Hepatocyte (in vitro differentiated cells): Measurements from ENCODE around the gene MBL2. TPM values are rescaled to one million over a fixed set of nuclear protein-coding genes. Genes with fewer than 3 reads are reported as not detected.

Source experiments
- DNase-seq: peaks from one replicate; pipeline ENCODE4 v3.0.0-alpha.2; 2016; ENCODE audit warnings: low spot score
- H2AFZ ChIP-seq: fragments of 200-600 bp; sonication (generic); 2 replicates; pipeline ENCODE4 v1.6.0; 2016; ENCODE audit warnings: antibody characterized with exemption, mild to moderate bottlenecking
- H3K27ac ChIP-seq: fragments of 200-600 bp; sonication (generic); 2 replicates; pipeline ENCODE4 v1.5.1; 2016; ENCODE audit warnings: mild to moderate bottlenecking
- H3K27me3 ChIP-seq: fragments of 200-600 bp; sonication (generic); 2 replicates; pipeline ENCODE4 v1.6.1; 2016
- H3K36me3 ChIP-seq: fragments of 200-600 bp; sonication (generic); replicated peaks from 2 replicates; pipeline ENCODE4 v1.5.1; 2016; ENCODE audit warnings: low read depth; ENCODE audit not compliant: insufficient read depth
- H3K4me1 ChIP-seq: fragments of 200-600 bp; sonication (generic); 2 replicates; pipeline ENCODE4 v1.5.1; 2016; ENCODE audit warnings: mild to moderate bottlenecking, moderate library complexity; ENCODE audit not compliant: insufficient read depth
- H3K4me2 ChIP-seq: fragments of 200-600 bp; sonication (generic); 2 replicates; pipeline ENCODE4 v1.6.0; 2016
- H3K4me3 ChIP-seq: fragments of 200-600 bp; sonication (generic); 2 replicates; pipeline ENCODE4 v1.5.1; 2016; ENCODE audit warnings: mild to moderate bottlenecking
- H3K79me2 ChIP-seq: fragments of 200-600 bp; sonication (generic); 2 replicates; pipeline ENCODE4 v1.6.0; 2017; ENCODE audit warnings: mild to moderate bottlenecking
- H3K9me2 ChIP-seq: fragments of 200-600 bp; sonication (generic); replicated peaks from 2 replicates; pipeline ENCODE4 v1.6.0; 2017; ENCODE audit warnings: mild to moderate bottlenecking; ENCODE audit not compliant: insufficient read depth
- H3K9me3 ChIP-seq: fragments of 200-600 bp; sonication (generic); 2 replicates; pipeline ENCODE4 v1.5.1; 2016; ENCODE audit warnings: low read depth, mild to moderate bottlenecking
- H4K20me1 ChIP-seq: fragments of 200-600 bp; sonication (generic); 2 replicates; pipeline ENCODE4 v1.6.0; 2016; ENCODE audit warnings: mild to moderate bottlenecking; ENCODE audit not compliant: insufficient read depth, poor library complexity, severe bottlenecking
- EZH2 ChIP-seq: fragments of 200-600 bp; sonication (generic); IDR thresholded peaks from 2 replicates; pipeline ENCODE4 v1.6.1; 2016; ENCODE audit warnings: antibody characterized with exemption, mild to moderate bottlenecking, borderline replicate concordance
- EZH2phosphoT487 ChIP-seq: fragments of 200-600 bp; sonication (generic); IDR thresholded peaks from one replicate; pipeline ENCODE4 v1.6.1; 2018; ENCODE audit warnings: antibody characterized with exemption, mild to moderate bottlenecking, low read depth, moderate library complexity; ENCODE audit not compliant: unreplicated experiment, severe bottlenecking
- WGBS: methylation state at CpG from one replicate; pipeline ENCODE4 v1.1.6; 2016; ENCODE audit warnings: low lambda C conversion rate; ENCODE audit errors: missing lambda C conversion rate; 5-methylcytosine and 5-hydroxymethylcytosine counted together
- polyA plus RNA-seq: library from polyadenylated mRNA; unstranded; fragments of >200 nt; fragmentation: Nextera tagmentation; extraction: Ambion mirVana; gene quantifications from 2 replicates; pipeline ENCODE4 v1.2.1, GENCODE V29; 2016
- total RNA-seq: library from RNA; depleted of rRNA; stranded (reverse); fragments of >200 nt; gene quantifications from 2 replicates; pipeline ENCODE4 v1.2.3, GENCODE V29; 2014
- TF ChIP-seq, protein P1 (sequence below): fragments of 200-600 bp; sonication (generic); IDR thresholded peaks from 2 replicates; pipeline ENCODE4 v1.5.1; 2016; ENCODE audit warnings: antibody characterized with exemption, mild to moderate bottlenecking; ENCODE audit not compliant: poor library complexity

Gene MBL2
- total and polyA plus RNA-seq, 2 experiments from 2014 or later, result 0.21 to 1.1 TPM

DNA sequence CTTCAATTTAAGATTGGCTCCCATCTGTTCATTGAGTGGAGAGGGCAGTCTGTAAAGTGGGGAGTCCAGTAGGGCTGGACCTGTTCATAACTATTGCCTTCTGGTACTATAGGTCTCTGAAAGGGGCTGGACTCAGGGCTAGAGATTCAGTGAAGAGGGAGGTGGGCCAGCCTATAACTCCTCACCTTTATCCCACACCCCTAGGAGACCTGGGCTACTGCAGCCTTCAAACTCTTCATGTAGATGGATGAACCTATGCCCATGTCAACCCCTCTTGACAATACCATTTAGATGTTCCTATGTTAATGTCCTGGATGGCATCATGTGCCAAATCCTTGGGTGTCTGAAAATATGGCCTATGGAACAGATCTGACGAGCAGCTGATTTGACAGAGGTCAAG lies 22.0 kb downstream of the MBL2 start:
- no peaks in the 10 kb centered on the region for H3K36me3 ChIP-seq
- no peaks in the 10 kb centered on the region for H3K4me1 ChIP-seq
- H3K4me3 ChIP-seq, result no peak overlapping the region
- H3K9me3 ChIP-seq, result no peaks in the 10 kb centered on the region
- no peaks in the 10 kb centered on the region for H3K9me2 ChIP-seq
- DNase-seq, result no peak
- 87% methylated on average over 1 of the region's 1 CpG for WGBS
- H3K27me3 ChIP-seq, result no peaks in the 10 kb centered on the region
- no peak overlapping the region for H2AFZ ChIP-seq
- no peaks in the 10 kb centered on the region for H4K20me1 ChIP-seq
- no peaks in the 10 kb centered on the region for H3K79me2 ChIP-seq
- H3K27ac ChIP-seq, result no peak overlapping the region
- no peak for TF ChIP-seq EZH2phosphoT487
- no peak overlapping the region for H3K4me2 ChIP-seq

DNA sequence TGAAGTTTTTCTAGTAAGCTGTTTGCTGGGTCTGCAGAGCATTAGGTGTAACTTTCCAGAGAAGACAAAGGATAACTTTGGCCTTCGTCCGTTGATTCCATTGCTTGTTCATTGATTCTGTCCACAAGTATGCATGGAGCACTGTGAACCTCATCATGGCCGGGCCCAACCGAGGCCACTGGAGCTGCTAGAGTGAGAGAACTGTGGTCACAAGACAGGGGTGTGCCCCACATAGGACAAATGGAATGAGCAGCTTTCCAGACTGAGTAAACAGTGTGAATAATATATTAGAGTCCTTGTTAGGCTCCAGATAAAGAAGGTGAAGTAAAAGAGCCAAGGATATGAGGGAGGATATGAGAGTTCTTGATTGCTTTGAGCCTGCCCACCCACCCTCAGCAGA lies 24.9 kb downstream of the MBL2 start:
- Histone ChIP-seq H2AFZ (no peak overlapping the region), H3K9me3 (no peaks in the 10 kb centered on the region), H3K9me2 (no peaks in the 10 kb centered on the region), H3K27ac (peak overlapping the region; percentile 19), H3K4me1 (no peaks in the 10 kb centered on the region), H3K27me3 (no peaks in the 10 kb centered on the region), H4K20me1 (no peaks in the 10 kb centered on the region), H3K36me3 (no peaks in the 10 kb centered on the region), H3K79me2 (no peaks in the 10 kb centered on the region), H3K4me2 (no peak overlapping the region), H3K4me3 (no peak overlapping the region)
- DNase-seq, result peak; percentile 42
- TF ChIP-seq EZH2phosphoT487 (no peak), EZH2 (no peak)
- TF ChIP-seq, protein P1, sequence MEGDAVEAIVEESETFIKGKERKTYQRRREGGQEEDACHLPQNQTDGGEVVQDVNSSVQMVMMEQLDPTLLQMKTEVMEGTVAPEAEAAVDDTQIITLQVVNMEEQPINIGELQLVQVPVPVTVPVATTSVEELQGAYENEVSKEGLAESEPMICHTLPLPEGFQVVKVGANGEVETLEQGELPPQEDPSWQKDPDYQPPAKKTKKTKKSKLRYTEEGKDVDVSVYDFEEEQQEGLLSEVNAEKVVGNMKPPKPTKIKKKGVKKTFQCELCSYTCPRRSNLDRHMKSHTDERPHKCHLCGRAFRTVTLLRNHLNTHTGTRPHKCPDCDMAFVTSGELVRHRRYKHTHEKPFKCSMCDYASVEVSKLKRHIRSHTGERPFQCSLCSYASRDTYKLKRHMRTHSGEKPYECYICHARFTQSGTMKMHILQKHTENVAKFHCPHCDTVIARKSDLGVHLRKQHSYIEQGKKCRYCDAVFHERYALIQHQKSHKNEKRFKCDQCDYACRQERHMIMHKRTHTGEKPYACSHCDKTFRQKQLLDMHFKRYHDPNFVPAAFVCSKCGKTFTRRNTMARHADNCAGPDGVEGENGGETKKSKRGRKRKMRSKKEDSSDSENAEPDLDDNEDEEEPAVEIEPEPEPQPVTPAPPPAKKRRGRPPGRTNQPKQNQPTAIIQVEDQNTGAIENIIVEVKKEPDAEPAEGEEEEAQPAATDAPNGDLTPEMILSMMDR, result no peak
- 78% methylated on average over 4 of the region's 4 CpGs for WGBS

DNA sequence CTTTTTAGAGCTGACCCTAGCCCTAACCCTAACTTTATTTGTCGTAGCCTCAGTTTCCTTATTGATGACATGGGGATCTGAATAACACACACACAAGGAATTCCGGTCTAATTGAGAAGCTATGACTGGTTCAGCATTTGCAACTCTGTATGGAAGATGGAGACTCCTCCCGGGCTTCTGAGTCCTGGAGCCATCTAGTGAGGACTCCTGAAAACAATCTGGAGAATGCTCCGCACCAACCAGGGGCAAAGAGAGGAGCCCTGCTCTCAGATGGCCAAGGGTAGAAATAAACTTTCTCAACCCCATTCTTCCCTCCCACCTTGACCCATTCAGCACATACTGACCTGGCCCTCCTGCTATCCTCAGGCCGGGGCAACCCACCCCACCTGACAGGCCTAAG lies 26.4 kb downstream of the MBL2 start:
- Histone ChIP-seq H2AFZ (no peak overlapping the region), H3K36me3 (no peaks in the 10 kb centered on the region), H3K4me3 (no peak overlapping the region), H3K4me1 (no peaks in the 10 kb centered on the region), H3K4me2 (no peak overlapping the region), H3K27ac (no peak overlapping the region), H3K9me3 (no peaks in the 10 kb centered on the region), H4K20me1 (no peaks in the 10 kb centered on the region), H3K27me3 (no peaks in the 10 kb centered on the region), H3K9me2 (no peaks in the 10 kb centered on the region), H3K79me2 (no peaks in the 10 kb centered on the region)
- TF ChIP-seq EZH2 (no peak), EZH2phosphoT487 (no peak)
- TF ChIP-seq, protein P1, result no peak
- 94% methylated on average over 5 of the region's 5 CpGs for WGBS
- no peak for DNase-seq

DNA sequence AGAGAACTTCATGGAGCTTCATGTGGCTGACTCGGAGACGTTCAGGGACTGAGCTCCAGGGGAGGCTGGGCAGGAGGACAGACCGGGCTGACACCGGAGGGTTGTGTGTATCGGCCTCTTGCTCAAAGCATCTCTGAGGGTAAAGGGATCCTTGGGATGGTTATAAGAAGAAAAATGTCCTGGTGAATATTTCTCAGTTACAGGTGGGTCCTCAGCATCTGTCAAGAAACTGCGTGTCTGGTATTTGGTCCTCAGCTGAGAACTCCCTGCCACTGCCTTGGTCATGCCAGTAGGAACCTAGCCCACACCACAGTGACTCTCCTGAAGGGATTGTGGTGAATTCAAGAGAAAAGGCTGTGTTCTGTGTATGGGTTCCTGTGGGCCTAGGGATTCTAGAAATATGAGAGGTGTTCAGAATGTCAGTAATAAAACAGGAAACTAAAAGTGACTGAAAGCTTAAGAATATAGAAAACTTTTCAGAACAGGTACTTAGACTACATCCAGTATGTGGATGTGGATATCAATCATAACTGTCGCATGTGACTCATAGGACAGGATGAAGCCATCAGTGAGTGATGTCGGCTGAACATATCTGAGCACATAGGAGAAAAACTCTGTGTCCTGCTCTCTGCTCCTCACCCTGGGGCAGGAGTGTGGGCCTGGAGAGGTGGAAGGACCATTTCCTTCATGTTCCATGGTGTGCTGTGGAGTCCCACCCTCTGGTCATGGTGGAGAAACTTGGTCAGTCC lies 28.4 kb downstream of the MBL2 start:
- Histone ChIP-seq H3K4me1 (no peaks in the 10 kb centered on the region), H2AFZ (no peak overlapping the region), H3K36me3 (no peaks in the 10 kb centered on the region), H3K9me3 (no peaks in the 10 kb centered on the region), H4K20me1 (no peaks in the 10 kb centered on the region), H3K27ac (no peak overlapping the region), H3K79me2 (no peaks in the 10 kb centered on the region), H3K4me2 (no peak overlapping the region), H3K27me3 (no peaks in the 10 kb centered on the region), H3K9me2 (no peaks in the 10 kb centered on the region), H3K4me3 (no peak overlapping the region)
- TF ChIP-seq, protein P1, result no peak
- TF ChIP-seq EZH2, result no peak
- no peak for TF ChIP-seq EZH2phosphoT487
- no peak for DNase-seq
- 76% methylated on average over 8 of the region's 8 CpGs for WGBS
